ENCODE results near the gene ZBED2.

Gene ZBED2

GRCh38 chr3:111592936-111593335 is 2.2 kb downstream of the ZBED2 start:
- no peak overlapping the region for H3K4me3 ChIP-seq (ENCODE audit: low read depth, low read length)

GRCh38 chr3:111592143-111592542 is 3.0 kb downstream of the ZBED2 start:
- POLR2A ChIA-PET: no interaction called here
- no peak for DNase-seq (ENCODE audit: low read depth, low spot score)
- CTCF ChIA-PET: interaction anchor here (0.7 to 1.2 kb wide), 4 partner anchors 14 to 124 kb away, joined by 3 to 7 read pairs (median 4); no protein-coding TSS in a partner anchor
- TF ChIP-seq CTCF (IDR thresholded peaks at IDR 0.05; ENCODE audit: insufficient read depth, low read length, missing control alignments): no peak
- no peak overlapping the region for H3K4me3 ChIP-seq (ENCODE audit: low read depth, low read length)

More at GRCh38 chr3:111592936-111593335, 2.2 kb downstream of the ZBED2 start:
- no peak for TF ChIP-seq CTCF (IDR thresholded peaks at IDR 0.05; ENCODE audit: insufficient read depth, low read length, missing control alignments)
- no peak for DNase-seq (ENCODE audit: low read depth, low spot score)
- ChIA-PET CTCF (interaction anchor here (0.8 to 3.2 kb wide), 6 partner anchors 10 to 124 kb away, joined by 3 to 15 read pairs (median 6); no protein-coding TSS in a partner anchor), POLR2A (interaction anchor here (0.8 kb wide), 1 partner anchor 11 kb away, joined by 3 read pairs; no protein-coding TSS in a partner anchor)

- no peak overlapping the region for H3K4me3 ChIP-seq (ENCODE audit: low read depth, low read length)
- DNase-seq (ENCODE audit: low read depth, low spot score): no peak
- no peak for TF ChIP-seq CTCF (IDR thresholded peaks at IDR 0.05; ENCODE audit: insufficient read depth, low read length, missing control alignments)
- ChIA-PET CTCF (interaction anchor here (0.7 to 1.2 kb wide), 5 partner anchors 13 to 125 kb away, joined by 3 to 7 read pairs (median 4); no protein-coding TSS in a partner anchor), POLR2A (interaction anchor here (0.6 kb wide), 1 partner anchor 27 kb away, joined by 4 read pairs; no protein-coding TSS in a partner anchor)
Observed at GRCh38 chr3:111591555-111591954, 3.6 kb downstream of the ZBED2 start.

- POLR2A ChIA-PET: no interaction called here
- no peak for TF ChIP-seq CTCF (IDR thresholded peaks at IDR 0.05; ENCODE audit: insufficient read depth, low read length, missing control alignments)
- no peak overlapping the region for H3K4me3 ChIP-seq (ENCODE audit: low read depth, low read length)
- DNase-seq (ENCODE audit: low read depth, low spot score): no peak
- CTCF ChIA-PET: interaction anchor here (0.6 to 6.1 kb wide), 7 partner anchors 8 to 126 kb away, joined by 3 to 20 read pairs (median 3); no protein-coding TSS in a partner anchor
Observed at GRCh38 chr3:111590143-111590491, 5.0 kb downstream of the ZBED2 start.

- no peak for TF ChIP-seq CTCF (IDR thresholded peaks at IDR 0.05; ENCODE audit: insufficient read depth, low read length, missing control alignments)
- ChIA-PET POLR2A (no interaction called here), CTCF (interaction anchor here (0.6 to 6.1 kb wide), 8 partner anchors 9 to 126 kb away, joined by 3 to 20 read pairs (median 3); no protein-coding TSS in a partner anchor)
Observed at GRCh38 chr3:111589303-111590142, 5.6 kb downstream of the ZBED2 start.

GRCh38 chr3:111588527-111588926 is 6.6 kb downstream of the ZBED2 start:
- TF ChIP-seq CTCF (IDR thresholded peaks at IDR 0.05; ENCODE audit: insufficient read depth, low read length, missing control alignments): no peak

More at GRCh38 chr3:111589303-111590142, 5.6 kb downstream of the ZBED2 start:
- H3K4me3 ChIP-seq (ENCODE audit: low read depth, low read length): no peak overlapping the region
- no peak for DNase-seq (ENCODE audit: low read depth, low spot score)

More at GRCh38 chr3:111588527-111588926, 6.6 kb downstream of the ZBED2 start:
- POLR2A ChIA-PET: no interaction called here
- CTCF ChIA-PET: interaction anchor here (1.6 to 6.1 kb wide), 3 partner anchors 10 to 106 kb away, joined by 3 to 20 read pairs (median 16); no protein-coding TSS in a partner anchor
- no peak for DNase-seq (ENCODE audit: low read depth, low spot score)
- no peak overlapping the region for H3K4me3 ChIP-seq (ENCODE audit: low read depth, low read length)

Measured in AG04449 (cell line).